HCT116 (cell line): ENCODE results near the gene IRF2.
"Not testable (repeated sequence)": the region's sequence is repeated elsewhere in the genome, so short reads cannot be mapped to it uniquely, and the experiment has no call there.

ENCODE experiments used
- CEBPB ChIP-seq: IDR thresholded peaks from 2 replicates; pipeline ENCODE4 v1.6.1; 2012; ENCODE audit warnings: low read depth
- EGR1 ChIP-seq: IDR thresholded peaks from 2 replicates; pipeline ENCODE4 v1.6.1; 2012; ENCODE audit warnings: low read depth
- EZH2 ChIP-seq: fragments of 200-600 bp; sonication (generic); IDR thresholded peaks from 2 replicates; pipeline ENCODE4 v1.6.1; 2017; ENCODE audit warnings: antibody characterized with exemption, mixed run types
- MAX ChIP-seq: IDR thresholded peaks from 2 replicates; pipeline ENCODE4 v1.6.1; 2012
- POLR2A ChIP-seq: IDR thresholded peaks from 2 replicates; pipeline ENCODE4 v1.7.0; 2011; ENCODE audit warnings: borderline replicate concordance; ENCODE audit not compliant: insufficient read depth, insufficient read length; ENCODE audit errors: extremely low read depth
- POLR2AphosphoS5 ChIP-seq: IDR thresholded peaks from 2 replicates; pipeline ENCODE4 v1.6.1; 2011; ENCODE audit warnings: mild to moderate bottlenecking, low read depth, low read length, moderate library complexity
- SP1 ChIP-seq: IDR thresholded peaks from 2 replicates; pipeline ENCODE4 v1.6.1; 2012; ENCODE audit warnings: low read depth
- TCF7L2 ChIP-seq: IDR thresholded peaks from 2 replicates; pipeline ENCODE4 v1.7.0; 2011; ENCODE audit warnings: borderline replicate concordance, inconsistent platforms; ENCODE audit not compliant: insufficient read depth, insufficient read length; ENCODE audit errors: extremely low read depth
- YY1 ChIP-seq: IDR thresholded peaks from 2 replicates; pipeline ENCODE4 v1.6.1; 2011; ENCODE audit warnings: low read length, low read depth, moderate library complexity, mild to moderate bottlenecking; ENCODE audit not compliant: insufficient replicate concordance; ENCODE audit errors: extremely low read depth
- ZFX ChIP-seq: fragments of 450-650 bp; IDR thresholded peaks from 2 replicates; pipeline ENCODE4 v1.6.1; 2017
- TF ChIP-seq, protein P1 (sequence below), 3 experiments: fragments of 200-600 bp in 1 of 3; sonication (generic) in 1 of 3; IDR thresholded peaks in 2 of 3; conservative IDR thresholded peaks in 1 of 3; 2 replicates each; pipeline ENCODE4 v1.5.1; 2012 to 2017; ENCODE audit warnings: low read depth in 2 of 3, low read length in 2 of 3, antibody characterized with exemption in 1 of 3, borderline replicate concordance in 1 of 3, control low read depth in 1 of 3, mild to moderate bottlenecking in 1 of 3, mixed read lengths in 1 of 3, mixed run types in 1 of 3, moderate library complexity in 1 of 3; ENCODE audit not compliant: insufficient read depth in 1 of 3
- TF ChIP-seq, protein P2 (sequence below): IDR thresholded peaks from 2 replicates; pipeline ENCODE4 v1.6.1; 2012

DNA sequence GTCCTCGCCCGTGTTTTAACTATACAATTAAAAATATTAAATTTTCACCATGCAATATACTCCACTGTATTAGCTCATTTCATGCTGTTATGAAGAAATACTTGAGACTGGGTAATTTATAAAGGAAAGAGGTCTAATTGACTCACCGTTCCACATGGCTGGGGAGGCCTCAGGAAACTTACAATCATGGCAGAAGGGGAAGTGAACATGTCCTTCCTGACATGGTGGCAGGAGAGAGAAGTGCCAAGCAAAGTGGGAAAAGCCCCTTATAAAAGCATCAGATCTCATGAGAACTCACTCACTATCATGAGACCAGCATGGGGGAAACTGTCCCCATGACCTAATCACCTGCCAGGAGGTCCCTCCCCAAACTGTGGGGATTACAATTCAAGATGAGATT is 98.7 kb downstream of the IRF2 start:
- TF ChIP-seq, protein P1, sequence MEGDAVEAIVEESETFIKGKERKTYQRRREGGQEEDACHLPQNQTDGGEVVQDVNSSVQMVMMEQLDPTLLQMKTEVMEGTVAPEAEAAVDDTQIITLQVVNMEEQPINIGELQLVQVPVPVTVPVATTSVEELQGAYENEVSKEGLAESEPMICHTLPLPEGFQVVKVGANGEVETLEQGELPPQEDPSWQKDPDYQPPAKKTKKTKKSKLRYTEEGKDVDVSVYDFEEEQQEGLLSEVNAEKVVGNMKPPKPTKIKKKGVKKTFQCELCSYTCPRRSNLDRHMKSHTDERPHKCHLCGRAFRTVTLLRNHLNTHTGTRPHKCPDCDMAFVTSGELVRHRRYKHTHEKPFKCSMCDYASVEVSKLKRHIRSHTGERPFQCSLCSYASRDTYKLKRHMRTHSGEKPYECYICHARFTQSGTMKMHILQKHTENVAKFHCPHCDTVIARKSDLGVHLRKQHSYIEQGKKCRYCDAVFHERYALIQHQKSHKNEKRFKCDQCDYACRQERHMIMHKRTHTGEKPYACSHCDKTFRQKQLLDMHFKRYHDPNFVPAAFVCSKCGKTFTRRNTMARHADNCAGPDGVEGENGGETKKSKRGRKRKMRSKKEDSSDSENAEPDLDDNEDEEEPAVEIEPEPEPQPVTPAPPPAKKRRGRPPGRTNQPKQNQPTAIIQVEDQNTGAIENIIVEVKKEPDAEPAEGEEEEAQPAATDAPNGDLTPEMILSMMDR (IDR thresholded peaks at IDR 0.05 in 2 of 3, conservative IDR thresholded peaks at IDR 0.05 in 1 of 3; ENCODE audit: borderline replicate concordance in 1 of 3, insufficient read depth in 1 of 3, low read depth in 2 of 3, low read length in 2 of 3): not testable (repeated sequence)
- not testable (repeated sequence) for TF ChIP-seq SP1, EZH2, CEBPB, MAX, POLR2A, EGR1, TCF7L2, POLR2AphosphoS5, YY1, ZFX
- TF ChIP-seq, protein P2, sequence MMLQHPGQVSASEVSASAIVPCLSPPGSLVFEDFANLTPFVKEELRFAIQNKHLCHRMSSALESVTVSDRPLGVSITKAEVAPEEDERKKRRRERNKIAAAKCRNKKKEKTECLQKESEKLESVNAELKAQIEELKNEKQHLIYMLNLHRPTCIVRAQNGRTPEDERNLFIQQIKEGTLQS: not testable (repeated sequence)
